Measurements from ENCODE around the gene PHF12. TPM values are rescaled to one million over a fixed set of nuclear protein-coding genes. Genes with fewer than 3 reads are reported as not detected.

The PHF12 gene
- total and polyA plus RNA-seq, 2 of the 4 experiments (the other 2 are of a cell fraction) = 24.4 to 25.6 TPM

- H4K20me1 ChIP-seq (ENCODE audit: insufficient read depth, low read length) = peaks cover 47% of the 10 kb centered on the region; the same call in 1 of the 2 replicates
- peak overlapping the region; percentile 12; the same call in 1 of the 2 replicates for H2BK120ac ChIP-seq (ENCODE audit: low read depth, low read length)
- H4K5ac ChIP-seq (ENCODE audit: low read depth, low read length) = peak overlapping the region; percentile 54; the same call in 1 of the 2 replicates
- no peaks in the 10 kb centered on the region for H3K9me3 ChIP-seq (ENCODE audit: control insufficient read depth, insufficient read depth, low read length)
- dilution Hi-C loops (cut with HindIII; ENCODE audit: low sequenced_read_pairs, unreplicated experiment) = no loop called here
- H4K91ac ChIP-seq (ENCODE audit: insufficient read depth, low read depth, low read length) = no peak overlapping the region
- H2AK5ac ChIP-seq (ENCODE audit: low read depth, low read length) = peak overlapping the region; percentile 61; the same call in 1 of the 2 replicates
- ChIA-PET POLR2A (ENCODE audit: unreplicated experiment) (interaction anchor here (0.6 to 0.9 kb wide), 2 partner anchors 144 to 186 kb away, joined by 3 to 7 read pairs; no protein-coding TSS in a partner anchor), CTCF (interaction anchor here (1.0 to 2.7 kb wide), 5 partner anchors 9 to 181 kb away, joined by 3 to 15 read pairs (median 3); partner anchors contain the start of gene TLCD1)
- H2BK5ac ChIP-seq (ENCODE audit: low read depth, low read length, poor library complexity, severe bottlenecking) = peak overlapping the region; percentile 6
- H3K9me1 ChIP-seq (ENCODE audit: insufficient read depth, low read length) = peaks cover 13% of the 10 kb centered on the region
- ATAC-seq (ENCODE audit: low read depth) = peak; percentile 5; the same call in 1 of the 2 replicates
- H3K4me3 ChIP-seq (ENCODE audit: insufficient read depth, low read depth, low read length) = no peak overlapping the region
- H2BK15ac ChIP-seq (ENCODE audit: low read depth, low read length) = no peak overlapping the region; the same call in 2 of the 3 replicates
- peaks cover 20% of the 10 kb centered on the region for H3K4me1 ChIP-seq (ENCODE audit: control insufficient read depth, insufficient read depth, low read length)
- H3K9ac ChIP-seq (ENCODE audit: low read depth, low read length) = no peak overlapping the region; the same call in 1 of the 2 replicates
- WGBS, 2 experiments (ENCODE audit: extremely low coverage in 2 of 2, insufficient read length in 1 of 2) = no CpG with 5 or more reads among the region's 3 CpGs
- peak overlapping the region; percentile 0 for H2AK9ac ChIP-seq (replicated peaks; ENCODE audit: low read depth, low read length, poor library complexity)
- BruUV-seq (replicated peaks) = no TSS peak
- H3K4me2 ChIP-seq (ENCODE audit: low read depth, low read length) = no peak overlapping the region; the same call in 1 of the 2 replicates
- intact Hi-C loops (cut with micrococcal nuclease) = loop anchor here (5.0 kb wide), 1 partner anchor 39 kb away; no protein-coding TSS in a partner anchor
- no peaks in the 10 kb centered on the region for H3K27me3 ChIP-seq (ENCODE audit: control insufficient read depth, insufficient read depth, low read length)
- peak overlapping the region; percentile 22; the same call in 1 of the 2 replicates for H3K4ac ChIP-seq (ENCODE audit: low read depth, low read length)
- in situ Hi-C loops (cut with MboI; ENCODE audit: low sequenced_read_pairs) = no loop called here
- H3K18ac ChIP-seq (ENCODE audit: low read depth, low read length) = peak overlapping the region; percentile 38; the same call in 1 of the 2 replicates
- H2BK20ac ChIP-seq (ENCODE audit: low read depth, low read length) = no peak overlapping the region; the same call in 1 of the 2 replicates
- H3K23ac ChIP-seq (ENCODE audit: low read depth, low read length) = no peak overlapping the region
- H3K27ac ChIP-seq (ENCODE audit: insufficient read depth, low read length) = peak overlapping the region; percentile 87; the same call in 1 of the 2 replicates
- TF ChIP-seq RCOR1 (IDR thresholded peaks at IDR 0.05; ENCODE audit: insufficient replicate concordance, low read length) = no peak
- TF ChIP-seq CEBPB (IDR thresholded peaks at IDR 0.05; ENCODE audit: low read depth, low read length) = peak; percentile 52; the same call in 1 of the 2 replicates
- DNase-seq = peak; percentile 41
- peaks cover 11 to 44% of the 10 kb centered on the region in 2 experiments; a peak in 3 of 4 replicates for H3K79me1 ChIP-seq (ENCODE audit: low read depth in 1 of 2, low read length in 2 of 2)
- H3K36me3 ChIP-seq (ENCODE audit: control insufficient read depth, insufficient read depth, low read length) = peaks cover 61% of the 10 kb centered on the region
- no peak overlapping the region; a peak in 1 of 4 replicates for H4K8ac ChIP-seq (ENCODE audit: low read depth in 2 of 2, low read length in 2 of 2)
- no peak overlapping the region for H2AFZ ChIP-seq (replicated peaks; ENCODE audit: low read length, poor library complexity)
- H3K14ac ChIP-seq (replicated peaks; ENCODE audit: low read depth, low read length) = peak overlapping the region; percentile 18; the same call in 1 of the 2 replicates
- H3K56ac ChIP-seq (ENCODE audit: extremely low read depth, insufficient read depth, low read length) = no peak overlapping the region
Observed at GRCh38 chr17:28907709-28908475, 43.4 kb downstream of the PHF12 start.
